ENCODE measurements around the gene GABRD.

Gene GABRD

DNA sequence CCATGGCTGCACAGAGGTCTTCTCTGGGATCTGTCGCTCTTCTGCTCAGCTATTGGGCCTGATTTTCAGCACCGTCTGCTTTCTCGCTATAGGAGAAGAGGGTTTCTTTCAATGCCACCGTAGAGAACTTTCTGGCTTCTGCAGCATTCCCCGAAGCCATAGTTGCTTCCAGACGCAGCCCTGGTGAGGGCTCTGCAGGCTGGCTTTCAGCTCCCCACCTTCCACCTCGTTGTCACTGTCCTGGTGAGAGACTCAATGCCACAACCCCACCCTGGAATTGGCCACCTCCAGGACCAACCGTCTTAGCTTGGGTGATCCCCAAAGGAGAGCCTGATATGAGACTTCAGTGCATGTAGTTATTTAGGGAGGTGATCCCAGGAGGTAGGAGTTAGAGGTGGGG lies 19.1 kb downstream of the GABRD start:
- FAIRE-seq (no peak), DNase-seq (ENCODE audit: low spot score) (no peak)

DNA sequence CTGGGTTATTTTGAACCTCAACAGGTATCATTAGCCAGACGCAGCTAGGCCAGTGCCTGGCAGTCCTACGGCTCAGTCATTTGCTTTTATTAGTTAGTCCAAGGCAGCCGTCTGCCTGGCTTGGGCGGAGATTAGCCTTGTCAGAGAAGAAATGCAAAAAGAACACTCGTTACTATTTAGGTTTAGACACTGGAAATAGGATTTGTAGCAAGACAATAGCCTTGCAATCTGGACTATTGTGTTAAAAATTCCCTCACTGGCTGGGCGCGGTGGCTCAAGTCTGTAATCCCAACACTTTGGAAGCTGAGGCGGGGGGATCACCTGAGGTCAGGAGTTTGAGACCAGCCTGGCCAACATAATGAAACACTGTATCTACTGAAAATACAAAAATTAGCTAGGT lies 20.1 kb downstream of the GABRD start:
- FAIRE-seq = no peak
- no peak for DNase-seq (ENCODE audit: low spot score)

DNA sequence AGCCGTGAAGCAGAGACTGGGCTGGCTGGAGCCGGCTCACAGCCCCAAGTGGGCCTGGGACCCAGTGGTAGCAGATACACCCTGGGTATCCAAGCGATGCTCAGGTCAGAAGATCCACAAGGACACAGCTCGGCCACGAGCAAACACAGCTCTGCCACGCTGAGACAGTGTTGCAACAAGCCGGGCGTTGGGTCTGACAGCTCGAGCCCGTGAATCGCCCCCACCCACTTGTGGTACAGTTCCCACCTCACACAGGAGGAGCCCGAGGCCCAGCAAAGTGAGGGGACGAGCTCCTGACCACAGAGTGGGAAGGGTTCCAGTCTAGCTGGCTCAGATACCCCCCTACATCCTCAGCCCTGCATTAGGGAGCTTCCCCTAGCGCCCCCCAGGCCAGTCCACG lies 22.2 kb downstream of the GABRD start:
- DNase-seq (ENCODE audit: low spot score) = no peak
- no peak for FAIRE-seq

DNA sequence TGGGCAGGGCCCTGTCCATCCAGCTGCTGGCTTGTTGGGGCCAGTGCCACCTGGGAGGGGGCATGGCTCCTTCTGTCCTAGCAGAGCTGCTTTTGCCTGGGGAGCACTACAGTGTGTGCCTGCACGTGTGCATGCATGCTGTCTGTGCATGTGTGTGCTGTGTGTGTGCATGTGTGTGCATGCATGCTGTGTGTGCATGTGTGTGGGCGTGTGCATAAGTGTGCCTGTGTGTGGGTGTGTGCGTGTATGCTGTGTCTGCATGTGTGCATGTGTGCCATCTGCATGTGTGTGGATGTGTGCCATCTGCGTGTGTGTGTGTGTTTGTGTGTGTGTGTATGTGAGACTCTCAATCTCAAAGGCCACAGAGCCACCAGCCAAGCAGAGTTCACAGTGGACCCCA lies 22.7 kb downstream of the GABRD start:
- FAIRE-seq (peak; percentile 82), DNase-seq (ENCODE audit: low spot score) (no peak)

DNA sequence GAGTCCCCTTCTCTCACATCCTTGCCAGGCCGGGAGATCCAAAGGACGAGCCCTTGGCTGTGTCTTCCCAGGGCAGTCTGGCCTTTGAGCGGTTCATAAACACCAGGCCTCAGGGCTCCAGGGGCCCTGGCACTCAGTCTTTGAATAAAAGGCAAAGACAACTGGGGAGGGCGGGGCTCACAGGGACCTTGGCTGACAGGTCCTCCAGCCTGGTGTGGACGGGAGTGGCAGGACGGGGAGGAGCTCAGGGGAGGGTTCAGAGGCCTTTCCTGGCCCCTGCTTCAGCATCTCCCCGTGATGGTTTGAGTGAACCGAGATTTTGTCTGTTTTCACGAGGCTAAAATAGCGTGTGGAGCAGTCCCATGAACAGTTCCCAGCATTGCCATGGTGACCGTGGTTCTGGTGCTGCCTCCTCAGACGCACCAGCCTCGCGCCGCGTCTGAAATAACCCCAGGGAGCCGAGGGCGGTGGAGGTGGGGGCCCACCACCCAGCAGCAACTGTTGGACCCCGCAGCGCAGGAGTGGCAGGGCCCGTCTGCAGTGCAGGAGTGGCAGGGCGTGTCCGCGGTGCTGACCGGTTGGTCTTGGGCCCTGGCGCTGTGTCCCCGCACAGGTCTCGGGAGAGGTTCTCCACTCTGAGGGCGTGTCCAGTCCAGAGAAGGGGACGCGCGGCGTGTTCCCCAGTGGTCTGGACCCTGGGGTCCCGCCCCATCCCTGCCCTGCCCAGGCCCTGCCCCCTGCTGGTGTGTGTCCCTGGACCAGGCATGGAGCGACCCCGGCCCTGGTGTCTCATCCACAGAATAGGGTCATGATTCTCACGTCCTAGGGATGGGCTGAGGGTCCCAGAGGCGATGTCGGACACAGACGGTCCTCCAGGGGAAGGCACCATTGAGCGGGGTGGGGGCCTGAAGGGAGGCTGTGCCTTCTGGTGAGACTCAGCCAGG lies 24.0 kb downstream of the GABRD start:
- DNase-seq (ENCODE audit: low spot score) (no peak), FAIRE-seq (no peak)

DNA sequence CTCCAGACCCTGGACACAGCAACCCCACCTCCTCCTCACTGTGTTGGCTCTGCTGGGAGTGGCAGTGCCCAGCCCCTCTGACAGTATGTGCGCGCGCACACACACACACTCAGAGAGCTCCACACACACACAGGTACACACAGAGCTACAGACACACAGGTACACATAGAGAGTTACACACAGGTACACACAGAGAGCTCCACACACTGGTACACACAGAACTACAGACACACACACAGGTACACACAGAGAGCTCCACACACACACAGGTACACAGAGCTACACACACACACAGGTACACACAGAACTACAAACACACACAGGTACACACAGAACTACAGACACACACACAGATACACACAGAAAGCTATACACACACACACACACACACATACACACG lies 24.7 kb downstream of the GABRD start:
- FAIRE-seq (no peak), DNase-seq (ENCODE audit: low spot score) (no peak)

DNA sequence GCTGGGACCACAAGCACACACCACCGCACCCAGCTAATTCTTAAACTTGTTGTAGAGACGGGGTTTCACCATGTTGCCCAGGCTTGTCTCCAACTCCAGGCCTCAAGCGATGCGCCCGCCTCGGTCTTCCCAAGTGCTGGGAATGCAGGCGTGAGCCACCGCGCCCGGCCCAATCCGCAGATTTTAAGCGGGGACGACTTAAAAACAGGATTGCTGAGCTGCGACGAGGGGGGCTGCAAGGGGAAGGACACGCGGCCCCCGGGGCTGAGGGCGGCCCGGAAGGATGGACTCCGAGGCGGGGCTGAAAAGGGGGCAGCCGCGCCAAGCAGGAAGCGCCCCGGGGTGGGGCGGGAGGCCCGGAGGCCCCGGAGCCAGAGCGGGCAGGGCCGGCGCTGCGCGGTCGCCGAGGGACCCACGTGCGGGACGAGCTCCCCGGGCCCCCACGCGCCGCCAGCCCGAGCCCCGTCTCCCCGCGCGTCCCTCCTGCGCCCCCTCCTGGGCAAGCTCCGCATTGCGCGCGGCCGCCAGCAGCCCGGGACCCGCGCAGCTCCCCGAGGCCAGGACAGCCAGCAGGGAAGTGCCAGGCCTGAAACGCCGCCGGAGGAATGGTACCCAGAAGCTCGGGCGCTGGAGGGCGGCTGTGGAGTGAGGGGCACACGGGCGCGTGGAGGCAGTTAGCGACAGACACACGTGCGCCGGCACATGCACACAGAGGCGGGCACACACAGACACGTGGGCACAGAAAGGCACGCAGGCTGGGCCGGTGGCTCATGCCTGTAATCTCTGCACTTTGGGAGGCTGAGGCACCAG lies 25.6 kb downstream of the GABRD start:
- DNase-seq (ENCODE audit: low spot score) (peak; percentile 77), FAIRE-seq (no peak)

DNA sequence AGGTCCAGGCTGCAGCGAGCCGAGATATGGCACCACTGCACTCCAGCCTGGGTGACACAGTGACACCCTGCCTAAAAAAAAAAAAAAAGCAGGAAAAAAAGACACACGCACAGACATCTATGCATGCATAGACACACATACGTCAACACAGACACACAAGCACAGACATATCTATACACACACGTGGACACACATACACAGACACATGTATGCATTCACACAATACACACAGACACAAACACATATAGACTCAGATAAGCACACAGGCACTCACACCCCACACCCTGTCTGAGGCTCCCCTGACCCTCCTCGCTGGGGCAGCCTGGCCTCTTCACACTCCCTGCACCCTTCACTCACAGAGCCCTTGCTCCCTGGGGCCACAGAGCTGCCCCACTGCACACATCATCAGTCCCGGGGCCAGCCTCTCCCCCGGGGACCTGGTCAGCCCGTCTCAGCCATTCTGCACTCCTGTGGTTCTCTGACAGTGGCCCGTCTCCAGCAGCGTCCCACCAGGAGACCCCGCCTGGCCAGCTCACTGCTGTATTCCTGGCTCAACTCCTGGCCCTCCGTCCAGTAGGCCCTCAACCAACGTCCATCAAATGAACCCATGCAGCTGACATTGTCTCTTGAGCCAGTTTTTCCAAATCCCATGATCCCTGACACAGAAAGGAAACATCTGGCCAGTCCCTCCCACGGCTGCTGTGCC lies 26.5 kb downstream of the GABRD start:
- peak; percentile 76 for FAIRE-seq
- no peak for DNase-seq (ENCODE audit: low spot score)

DNA sequence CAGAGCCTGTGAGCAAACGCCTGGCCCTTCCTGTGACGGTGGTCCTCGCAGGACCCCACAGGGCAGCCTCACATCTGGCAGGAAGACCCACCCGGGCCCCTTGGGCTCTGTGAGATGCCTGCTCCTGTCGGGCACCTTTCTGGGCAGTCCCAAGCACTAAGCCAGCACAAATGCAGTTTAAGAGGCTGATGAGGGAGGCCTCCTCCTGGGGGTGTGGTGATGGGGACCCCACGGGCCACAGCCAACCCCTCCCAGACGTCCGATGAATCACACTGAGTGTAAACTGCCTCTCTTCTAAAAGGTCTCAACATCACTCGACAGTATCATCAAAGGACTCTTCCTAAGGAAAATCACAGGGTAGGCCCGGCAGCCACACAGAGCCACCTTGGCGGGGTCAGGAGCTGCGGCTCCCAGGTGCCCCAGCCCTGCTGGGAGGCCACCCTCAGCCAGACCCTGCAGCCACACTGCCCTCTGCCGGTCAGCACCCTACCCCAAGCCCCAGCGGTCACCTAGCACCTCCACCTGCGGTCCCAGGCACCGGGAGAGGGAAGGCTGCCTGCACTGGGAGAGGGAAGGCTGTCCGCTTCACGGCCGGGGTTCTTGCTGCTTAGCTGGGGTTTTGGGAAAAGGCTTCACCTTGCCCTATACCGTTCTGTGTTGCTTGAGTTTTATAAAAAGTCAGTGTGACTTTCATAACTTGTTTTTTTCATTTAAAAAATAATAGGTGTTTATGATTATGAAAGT lies 27.2 kb downstream of the GABRD start:
- DNase-seq (ENCODE audit: low spot score) (peak; percentile 53), FAIRE-seq (no peak)

DNA sequence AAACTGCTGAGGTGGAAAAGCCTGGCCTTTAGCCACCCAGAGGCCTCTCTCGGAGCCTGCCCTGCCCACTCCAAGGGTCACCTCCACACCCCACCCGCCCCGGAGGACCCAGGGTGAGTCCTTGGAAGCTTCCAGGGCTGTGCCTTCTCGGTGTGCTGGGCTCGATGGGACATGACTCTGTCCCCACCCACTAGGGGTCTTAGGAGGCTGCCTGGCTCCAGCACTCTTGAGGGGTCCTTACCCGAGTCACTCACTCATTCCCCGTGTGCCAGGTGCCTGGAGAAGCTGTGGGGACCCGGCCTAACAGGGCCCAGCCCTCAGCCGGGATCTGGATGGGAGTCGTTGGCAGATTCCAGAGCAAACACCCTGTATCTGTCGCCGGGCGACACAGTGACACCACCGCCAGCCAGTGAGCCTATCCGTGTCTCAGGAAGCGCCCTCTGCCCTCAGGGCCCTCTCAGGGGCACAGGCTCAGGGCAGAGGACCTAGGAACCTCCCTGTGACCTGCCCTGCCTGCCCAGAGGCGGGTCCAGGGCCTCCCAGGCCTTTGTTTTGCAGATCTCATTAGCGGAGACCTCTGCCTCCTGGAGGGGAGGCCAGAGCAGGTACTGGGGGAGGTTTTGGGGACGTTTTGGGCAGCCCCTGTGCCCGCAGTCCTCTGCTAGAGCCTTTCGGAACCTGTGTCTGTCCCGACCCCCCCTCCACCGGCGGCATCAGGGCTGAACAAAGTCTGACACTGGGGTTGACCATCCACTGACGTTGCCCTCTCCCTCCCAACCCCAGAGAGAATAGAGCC lies 28.0 kb downstream of the GABRD start:
- DNase-seq (ENCODE audit: low spot score) (no peak), FAIRE-seq (no peak)

DNA sequence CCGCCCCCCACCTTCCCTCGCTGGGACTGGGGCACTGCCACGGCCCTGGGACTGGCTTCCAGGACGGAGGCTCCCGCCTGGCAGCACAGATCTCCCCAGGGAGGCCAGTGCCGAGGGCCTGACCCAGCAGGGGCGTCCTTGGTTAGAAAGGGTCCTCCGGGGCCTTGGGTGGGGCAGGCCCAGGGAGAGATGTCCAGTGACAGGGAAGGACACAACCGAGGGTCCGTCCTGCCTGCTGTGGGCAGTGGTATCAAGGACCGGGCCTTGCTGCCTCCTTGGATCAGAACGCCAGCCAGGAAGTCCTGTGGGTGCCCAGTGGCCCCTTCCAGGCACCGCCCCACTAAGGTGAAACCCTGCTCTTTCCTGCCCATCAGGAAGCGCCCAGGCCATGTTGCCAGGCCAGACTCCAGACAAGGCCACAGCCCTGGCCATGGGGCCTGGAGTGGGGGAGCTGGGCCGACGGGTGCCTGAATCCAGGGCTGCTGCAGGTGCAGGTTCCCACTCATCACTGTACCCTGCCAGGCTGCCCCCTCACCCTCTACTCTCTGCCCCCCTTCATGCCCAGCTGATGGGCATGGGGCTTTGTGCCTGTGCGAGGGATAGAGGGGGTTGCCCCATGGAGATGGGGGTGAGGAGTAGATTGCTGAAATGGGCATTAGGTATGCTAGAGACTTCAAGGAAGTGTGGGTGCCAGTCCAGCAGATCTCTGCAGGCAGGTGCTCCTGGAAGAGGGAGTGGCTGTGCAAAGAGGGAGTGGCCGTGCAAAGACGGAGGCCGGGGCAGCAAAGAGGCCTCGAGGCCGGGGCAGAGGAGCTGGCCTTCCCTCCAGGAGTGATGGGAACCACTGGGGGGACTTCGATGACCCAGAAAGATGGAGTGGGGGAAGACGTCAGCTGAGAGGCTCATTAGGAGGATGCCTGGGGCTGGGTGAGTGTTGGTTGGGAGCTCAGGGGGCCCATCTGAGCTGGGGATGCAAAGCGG lies 28.9 kb downstream of the GABRD start:
- DNase-seq (ENCODE audit: low spot score) (no peak), FAIRE-seq (no peak)

DNA sequence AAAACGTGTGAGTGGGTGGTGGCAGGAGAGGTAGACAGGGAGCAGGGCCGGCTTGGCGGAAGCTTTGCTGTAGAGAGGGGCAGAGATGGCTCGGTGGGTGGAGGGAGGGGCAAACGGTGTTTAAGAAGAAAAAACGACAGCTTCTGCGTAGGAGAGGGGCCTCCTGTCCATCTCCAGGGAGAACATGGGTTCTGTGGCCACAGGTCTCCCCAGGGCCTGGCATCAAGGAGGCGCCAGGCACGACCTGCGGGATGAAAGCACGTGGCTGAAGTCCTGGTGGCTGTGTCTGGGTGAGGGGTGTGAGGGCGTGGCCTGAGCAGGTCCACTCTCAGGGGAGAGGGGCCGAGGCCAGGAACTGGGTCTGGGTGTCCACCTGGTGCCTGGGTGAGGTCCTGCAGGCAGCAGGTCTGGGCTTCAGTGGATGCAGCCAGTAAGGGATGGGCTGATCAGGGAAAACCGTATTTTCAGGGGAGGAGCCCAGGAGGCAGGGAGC lies 30.1 kb downstream of the GABRD start:
- DNase-seq (ENCODE audit: low spot score) (peak; percentile 69), FAIRE-seq (no peak)

DNA sequence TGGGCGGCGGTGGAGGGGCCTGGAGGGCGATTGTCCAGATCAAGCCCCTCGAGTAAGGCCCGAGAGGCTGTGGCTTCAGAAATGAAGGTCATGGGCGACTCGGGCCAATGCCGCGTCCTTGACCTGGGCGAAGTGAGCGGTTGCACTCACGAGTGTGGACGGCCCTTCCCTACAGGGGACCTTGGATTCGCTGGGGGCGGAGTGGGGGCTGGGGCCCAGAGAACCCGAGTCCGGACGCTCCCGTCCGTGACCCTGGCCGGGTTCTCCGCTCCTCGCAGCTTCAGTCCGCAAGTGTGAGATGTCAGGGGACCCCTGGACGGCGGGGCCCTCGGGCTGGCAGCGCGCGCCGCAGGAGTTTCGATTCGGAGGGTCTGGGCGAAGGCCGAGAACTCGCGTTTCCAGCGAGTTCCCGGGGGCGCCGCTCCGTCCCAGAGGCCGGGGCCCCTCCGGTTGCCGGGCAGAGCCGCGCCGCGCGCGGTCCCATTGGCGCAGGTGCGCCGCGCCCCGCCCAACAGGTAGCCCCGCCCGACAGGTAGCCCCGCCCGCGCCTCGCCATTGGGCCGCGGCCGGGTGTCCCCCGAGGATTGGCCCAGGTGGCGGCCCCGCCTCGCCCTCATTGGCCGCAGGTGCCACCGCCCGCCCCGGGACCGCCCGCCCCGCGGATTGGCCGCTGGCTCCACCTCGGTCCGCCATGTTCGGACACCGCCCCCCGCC lies 30.7 kb downstream of the GABRD start, which contains the start of gene PRKCZ:
PRKCZ (plus strand) TSS at position 694 of the 714 bp plus-strand sequence. CDS start 220 bp downstream, outside the sequence.
- peak; percentile 97 for DNase-seq (ENCODE audit: low spot score)
- FAIRE-seq = no peak

DNA sequence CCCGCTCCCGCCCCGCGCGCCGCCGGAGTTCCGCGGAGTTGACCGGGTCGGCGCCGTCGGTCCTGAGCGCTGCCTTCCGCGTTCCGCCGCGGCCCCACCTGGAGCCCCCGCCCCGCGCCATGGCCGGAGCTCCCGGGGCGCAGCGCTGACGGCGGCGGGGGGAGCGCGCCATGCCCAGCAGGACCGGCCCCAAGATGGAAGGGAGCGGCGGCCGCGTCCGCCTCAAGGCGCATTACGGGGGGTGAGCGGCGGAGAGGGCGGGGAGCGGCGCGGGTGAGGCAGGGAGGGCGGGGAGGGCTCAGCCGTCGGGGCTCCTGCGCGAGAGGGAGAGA lies 31.3 kb downstream of the GABRD start:
- DNase-seq (ENCODE audit: low spot score) = no peak
- FAIRE-seq = no peak

DNA sequence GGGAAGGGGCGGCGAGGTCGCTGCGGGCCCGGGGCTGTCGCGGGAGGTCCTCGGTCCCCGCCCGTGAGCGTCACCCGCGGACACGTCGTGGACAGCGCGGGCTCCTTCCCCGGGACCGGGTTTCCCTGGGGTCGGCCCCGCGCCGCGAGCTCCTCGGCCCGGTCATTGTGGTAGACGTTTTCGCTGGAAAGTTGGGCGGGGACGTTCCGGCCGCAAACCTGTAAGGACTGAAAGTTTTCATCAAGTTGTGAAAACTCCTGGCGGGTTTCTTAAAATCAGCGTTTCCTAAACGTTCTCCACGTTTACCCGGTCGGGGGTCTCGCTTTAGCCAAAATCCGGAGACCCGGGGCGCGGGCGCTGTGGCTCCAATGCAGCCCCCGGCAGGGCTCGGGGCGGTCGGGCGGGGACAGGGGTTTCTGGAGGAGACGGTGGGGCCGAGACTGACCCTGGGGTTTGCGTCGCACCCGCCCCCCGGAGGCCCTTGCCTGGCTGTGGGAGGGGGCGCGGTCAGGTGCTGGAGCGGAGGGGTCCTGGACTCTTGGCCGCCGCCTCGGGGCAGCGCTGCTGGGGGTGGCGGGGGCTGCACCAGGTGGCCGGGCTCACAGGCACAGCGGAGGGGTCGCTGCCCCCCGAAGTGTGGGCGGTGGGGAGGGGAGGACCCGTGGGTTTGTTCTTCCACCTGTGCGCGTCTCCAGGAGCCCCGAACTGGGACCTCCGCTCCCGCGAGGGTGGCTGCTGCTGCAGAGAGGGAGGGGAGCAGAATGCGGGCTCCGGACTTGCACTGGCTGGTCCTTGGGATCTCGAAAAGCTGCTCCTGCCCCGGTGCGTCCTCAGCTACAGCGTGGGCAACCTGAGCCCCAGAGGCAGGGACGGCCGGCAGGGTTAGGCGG lies 31.9 kb downstream of the GABRD start:
- FAIRE-seq = no peak
- DNase-seq (ENCODE audit: low spot score) = no peak

DNA sequence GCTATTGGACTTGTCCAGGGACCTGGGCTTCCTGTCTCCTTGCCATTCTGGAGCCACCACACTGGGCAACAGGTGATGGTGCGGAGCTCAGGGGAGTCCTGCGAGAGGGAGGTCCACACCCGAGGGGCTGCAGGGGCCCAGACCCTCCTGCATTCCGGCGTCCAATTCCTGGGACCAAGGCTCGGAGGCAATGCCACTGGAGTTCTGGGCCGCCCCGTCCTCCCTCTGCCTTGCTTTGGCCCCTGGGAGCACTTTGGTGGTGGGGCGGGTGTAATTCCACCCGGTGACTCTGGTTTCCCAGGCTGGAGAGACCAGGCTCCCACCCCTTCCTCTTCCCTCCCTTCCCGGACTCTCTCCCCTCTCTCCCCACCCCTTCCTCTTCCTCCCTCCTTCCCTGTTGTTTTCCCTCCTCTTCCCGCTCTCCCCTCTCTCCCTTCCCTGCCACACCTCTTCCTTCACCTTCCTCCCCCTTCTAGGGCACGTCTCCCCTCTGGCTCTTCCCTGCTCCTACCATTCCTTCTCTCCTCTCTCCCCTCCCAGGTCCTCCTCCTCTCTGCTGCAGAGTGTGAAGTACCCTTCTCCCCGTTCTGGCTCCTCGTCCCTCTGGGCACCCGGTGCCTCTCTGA lies 33.0 kb downstream of the GABRD start:
- DNase-seq (ENCODE audit: low spot score) (no peak), FAIRE-seq (no peak)

DNA sequence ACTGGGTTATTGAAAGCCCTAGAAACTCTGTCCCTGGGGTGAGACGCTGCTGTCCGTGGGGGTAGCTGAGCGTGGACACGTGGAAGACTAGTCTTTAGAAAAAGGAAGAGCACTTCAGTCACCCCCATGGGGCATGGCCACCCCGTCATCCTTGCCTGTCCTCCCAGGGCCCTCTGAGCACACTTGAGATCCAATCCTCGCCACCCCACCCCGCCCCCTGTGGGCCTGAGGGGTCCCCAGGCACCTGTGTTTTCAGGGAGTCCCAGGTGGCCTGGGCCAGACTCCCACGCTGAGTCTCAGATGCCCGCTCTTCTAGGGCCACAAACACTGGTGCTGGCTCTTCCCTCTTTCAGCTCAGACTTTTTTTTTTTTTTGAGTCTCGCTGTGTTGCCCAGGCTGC lies 33.6 kb downstream of the GABRD start:
- FAIRE-seq = no peak
- DNase-seq (ENCODE audit: low spot score) = no peak

Measured in urothelium cell line (cell line).